Caco-2 (cell line): ENCODE data around the gene ZC3H14. TPM values are rescaled to one million over a fixed set of nuclear protein-coding genes. Genes with fewer than 3 reads are reported as not detected.
"Not testable (repeated sequence)": the region's sequence is repeated elsewhere in the genome, so short reads cannot be mapped to it uniquely, and the experiment has no call there.

Source experiments
- BruUV-seq: library from RNA; stranded (reverse); fragments of 400-500 nt; replicated peaks from 2 replicates; lab custom pipeline; 2021; lab: Mats Ljungman, UMichigan
- CTCF ChIA-PET: fragments of 300-600 bp; sonication (Branson Sonifier 250); formaldehyde crosslinking; loops from one replicate; lab custom pipeline; 2022; ENCODE audit warnings: antibody characterized with exemption; lab: Charles Lee
- POLR2A ChIA-PET: fragments of 300-600 bp; sonication (Branson Sonifier 250); formaldehyde crosslinking; loops from one replicate; lab custom pipeline; 2022; ENCODE audit warnings: antibody characterized with exemption; lab: Charles Lee
- DNase-seq, 2 experiments: peaks; one replicate each; pipeline versions ENCODE4 v3.0.0 to v3.0.0-alpha.2; 2020 to 2022
- H3K27me3 ChIP-seq: replicated peaks from 2 replicates; pipeline ENCODE4 v1.6.0; 2011; ENCODE audit warnings: low read length; ENCODE audit not compliant: control insufficient read depth, insufficient read depth
- H3K36me3 ChIP-seq: 2 replicates; pipeline ENCODE4 v1.5.1; 2011; ENCODE audit warnings: low read length; ENCODE audit not compliant: control insufficient read depth, insufficient read depth
- H3K4me1 ChIP-seq: fragments of 250-450 bp; sonication (Bioruptor Pico); 2 replicates; pipeline ENCODE4 v1.5.1; 2020; ENCODE audit warnings: mild to moderate bottlenecking
- H3K4me3 ChIP-seq: 2 replicates; pipeline ENCODE4 v1.5.1; 2011; ENCODE audit warnings: low read depth, mild to moderate bottlenecking, control low read depth, low read length
- H3K9me3 ChIP-seq: fragments of 250-450 bp; sonication (Bioruptor Pico); 2 replicates; pipeline ENCODE4 v1.5.1; 2020; ENCODE audit warnings: mild to moderate bottlenecking, moderate library complexity
- H3K27ac Mint-ChIP-seq: one replicate; pipeline ENCODE4 v1.8.0; 2022; ENCODE audit warnings: mixed read lengths; ENCODE audit not compliant: unreplicated experiment
- H3K27me3 Mint-ChIP-seq: one replicate; pipeline ENCODE4 v1.8.0; 2022; ENCODE audit warnings: mixed read lengths; ENCODE audit not compliant: insufficient read depth, unreplicated experiment
- H3K36me3 Mint-ChIP-seq: one replicate; pipeline ENCODE4 v1.8.0; 2022; ENCODE audit warnings: mild to moderate bottlenecking, mixed read lengths; ENCODE audit not compliant: insufficient read depth, unreplicated experiment
- H3K4me1 Mint-ChIP-seq: one replicate; pipeline ENCODE4 v1.8.0; 2022; ENCODE audit warnings: low read depth, mixed read lengths; ENCODE audit not compliant: unreplicated experiment
- H3K4me3 Mint-ChIP-seq: one replicate; pipeline ENCODE4 v1.8.0; 2022; ENCODE audit warnings: mild to moderate bottlenecking, moderate library complexity, mixed read lengths; ENCODE audit not compliant: unreplicated experiment
- H3K9me3 Mint-ChIP-seq: one replicate; pipeline ENCODE4 v1.8.0; 2022; ENCODE audit warnings: mixed read lengths; ENCODE audit not compliant: unreplicated experiment
- intact Hi-C: fragments of 100-400 bp; cut with micrococcal nuclease; formaldehyde crosslinking; loops from one replicate; pipeline ENCODE4 v1.10.0; 2022; ENCODE audit not compliant: unreplicated experiment
- total RNA-seq: library from RNA; stranded (reverse); gene quantifications from 2 replicates; pipeline ENCODE4 v1.2.3, GENCODE V29; 2022
- TF ChIP-seq, protein P1 (sequence below), 2 experiments: fragments of 200-600 bp in 1 of 2; IDR thresholded peaks; 1 replicate in 1 of 2; 2 replicates in 1 of 2; pipeline versions ENCODE4 v1.5.1 to v1.8.0; 2011 to 2022; ENCODE audit warnings: antibody characterized with exemption in 1 of 2, control low read depth in 1 of 2, inconsistent platforms in 1 of 2, low read depth in 1 of 2, low read length in 1 of 2, mild to moderate bottlenecking in 1 of 2, moderate library complexity in 1 of 2; ENCODE audit not compliant: insufficient read depth in 1 of 2, severe bottlenecking in 1 of 2, unreplicated experiment in 1 of 2

The ZC3H14 gene
- total RNA-seq, 1 experiment from 2014 or later: 77.1 TPM

DNA sequence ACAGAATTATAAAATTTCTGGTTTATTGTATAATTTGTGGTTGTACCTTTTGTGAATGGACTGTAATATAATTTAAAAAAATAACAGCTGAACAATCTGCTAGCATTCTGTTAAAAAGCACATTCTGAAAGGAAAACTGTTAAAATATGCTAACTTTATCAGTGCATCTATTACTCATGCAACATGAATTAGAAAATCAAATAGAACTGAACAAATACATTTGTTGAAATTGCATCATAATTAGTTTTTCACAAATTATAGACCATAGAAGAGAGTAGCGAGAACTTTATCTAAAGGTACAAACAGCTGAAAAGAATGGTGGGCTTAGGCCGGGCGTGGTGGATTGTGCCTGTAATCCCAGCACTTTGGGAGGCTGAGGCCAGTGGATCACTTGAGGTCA is 41.0 kb upstream of the ZC3H14 start:
- Mint-ChIP-seq H3K4me3 (no peak overlapping the region), H3K36me3 (peaks cover 15% of the 10 kb centered on the region), H3K27ac (no peak overlapping the region), H3K27me3 (no peaks in the 10 kb centered on the region), H3K9me3 (peaks cover 10% of the 10 kb centered on the region), H3K4me1 (peaks cover 5% of the 10 kb centered on the region)
- TF ChIP-seq, protein P1, sequence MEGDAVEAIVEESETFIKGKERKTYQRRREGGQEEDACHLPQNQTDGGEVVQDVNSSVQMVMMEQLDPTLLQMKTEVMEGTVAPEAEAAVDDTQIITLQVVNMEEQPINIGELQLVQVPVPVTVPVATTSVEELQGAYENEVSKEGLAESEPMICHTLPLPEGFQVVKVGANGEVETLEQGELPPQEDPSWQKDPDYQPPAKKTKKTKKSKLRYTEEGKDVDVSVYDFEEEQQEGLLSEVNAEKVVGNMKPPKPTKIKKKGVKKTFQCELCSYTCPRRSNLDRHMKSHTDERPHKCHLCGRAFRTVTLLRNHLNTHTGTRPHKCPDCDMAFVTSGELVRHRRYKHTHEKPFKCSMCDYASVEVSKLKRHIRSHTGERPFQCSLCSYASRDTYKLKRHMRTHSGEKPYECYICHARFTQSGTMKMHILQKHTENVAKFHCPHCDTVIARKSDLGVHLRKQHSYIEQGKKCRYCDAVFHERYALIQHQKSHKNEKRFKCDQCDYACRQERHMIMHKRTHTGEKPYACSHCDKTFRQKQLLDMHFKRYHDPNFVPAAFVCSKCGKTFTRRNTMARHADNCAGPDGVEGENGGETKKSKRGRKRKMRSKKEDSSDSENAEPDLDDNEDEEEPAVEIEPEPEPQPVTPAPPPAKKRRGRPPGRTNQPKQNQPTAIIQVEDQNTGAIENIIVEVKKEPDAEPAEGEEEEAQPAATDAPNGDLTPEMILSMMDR (IDR thresholded peaks at IDR 0.05; ENCODE audit: insufficient read depth in 1 of 2, low read depth in 1 of 2, low read length in 1 of 2, severe bottlenecking in 1 of 2, unreplicated experiment in 1 of 2): no peak
- Histone ChIP-seq H3K9me3 (no peaks in the 10 kb centered on the region), H3K4me3 (no peak overlapping the region), H3K36me3 (no peaks in the 10 kb centered on the region), H3K4me1 (peaks cover 33% of the 10 kb centered on the region), H3K27me3 (no peaks in the 10 kb centered on the region)
- no peak for DNase-seq
- CTCF ChIA-PET: interaction anchor here (0.6 kb wide), 1 partner anchor 267 kb away, joined by 14 read pairs; no protein-coding TSS in a partner anchor
- BruUV-seq: no TSS peak
- intact Hi-C loops: no loop called here
- POLR2A ChIA-PET: no interaction called here

DNA sequence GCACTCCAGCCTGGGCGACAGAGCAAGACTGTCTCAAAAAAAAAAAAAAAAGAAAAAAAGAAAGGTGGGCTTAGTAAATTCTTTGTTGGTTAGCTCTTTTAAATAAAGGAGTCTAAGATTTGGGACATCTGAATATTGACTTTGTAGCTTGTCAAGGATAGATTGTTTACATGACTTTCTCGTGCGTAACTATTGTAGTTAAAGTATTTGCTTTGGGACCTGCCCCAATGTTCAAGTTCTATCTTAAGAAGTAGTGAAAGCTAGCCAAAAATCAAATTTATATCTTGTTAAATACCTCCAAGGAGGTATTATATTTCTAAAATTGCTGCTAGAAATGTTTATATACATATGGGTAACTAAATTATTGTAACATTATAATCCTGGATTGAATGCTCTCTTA is 40.4 kb upstream of the ZC3H14 start:
- BruUV-seq: no TSS peak
- ChIA-PET CTCF (interaction anchor here (0.6 kb wide), 1 partner anchor 268 kb away, joined by 14 read pairs; no protein-coding TSS in a partner anchor), POLR2A (no interaction called here)
- DNase-seq: no peak
- TF ChIP-seq, protein P1 (IDR thresholded peaks at IDR 0.05; ENCODE audit: insufficient read depth in 1 of 2, low read depth in 1 of 2, low read length in 1 of 2, severe bottlenecking in 1 of 2, unreplicated experiment in 1 of 2): no peak
- intact Hi-C loops: no loop called here
- H3K4me3 Mint-ChIP-seq: no peak overlapping the region
- Histone ChIP-seq H3K36me3 (no peaks in the 10 kb centered on the region), H3K27me3 (no peaks in the 10 kb centered on the region), H3K9me3 (no peaks in the 10 kb centered on the region), H3K4me1 (peaks cover 30% of the 10 kb centered on the region), H3K4me3 (no peak overlapping the region)
- H3K27ac Mint-ChIP-seq: no peak overlapping the region
- peaks cover 10% of the 10 kb centered on the region for H3K9me3 Mint-ChIP-seq
- H3K36me3 Mint-ChIP-seq: peaks cover 15% of the 10 kb centered on the region
- H3K4me1 Mint-ChIP-seq: no peaks in the 10 kb centered on the region
- H3K27me3 Mint-ChIP-seq: no peaks in the 10 kb centered on the region

DNA sequence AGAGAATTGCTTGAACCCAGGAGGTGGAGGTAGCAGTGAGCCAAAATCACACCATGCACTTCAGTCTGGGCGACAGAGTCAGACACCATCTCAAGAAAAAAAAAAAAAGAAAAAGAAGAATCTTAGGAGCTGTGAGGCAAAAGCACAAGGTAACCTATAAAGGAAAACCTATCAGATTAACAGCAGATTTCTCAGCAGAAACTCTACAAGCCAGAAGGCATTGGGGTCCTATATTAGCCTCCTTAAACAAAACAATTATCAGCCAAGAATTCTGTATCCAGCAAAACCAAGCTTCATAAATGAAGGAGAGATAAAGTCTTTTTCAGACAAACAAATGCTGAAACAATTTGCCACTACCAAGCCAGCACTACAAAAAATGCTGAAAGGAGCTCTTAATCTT is 32.9 kb upstream of the ZC3H14 start:
- H3K27me3 ChIP-seq, H3K36me3 ChIP-seq, H3K9me3 Mint-ChIP-seq, H3K27me3 Mint-ChIP-seq, H3K4me3 Mint-ChIP-seq, H3K4me3 ChIP-seq, H3K27ac Mint-ChIP-seq, H3K4me1 ChIP-seq, intact Hi-C loops, POLR2A ChIA-PET, H3K4me1 Mint-ChIP-seq, H3K9me3 ChIP-seq, DNase-seq, BruUV-seq, CTCF ChIA-PET: not testable (repeated sequence)
- H3K36me3 Mint-ChIP-seq: peaks cover 13% of the 10 kb centered on the region
